ENCODE measurements around the gene TRIM25.

DNA sequence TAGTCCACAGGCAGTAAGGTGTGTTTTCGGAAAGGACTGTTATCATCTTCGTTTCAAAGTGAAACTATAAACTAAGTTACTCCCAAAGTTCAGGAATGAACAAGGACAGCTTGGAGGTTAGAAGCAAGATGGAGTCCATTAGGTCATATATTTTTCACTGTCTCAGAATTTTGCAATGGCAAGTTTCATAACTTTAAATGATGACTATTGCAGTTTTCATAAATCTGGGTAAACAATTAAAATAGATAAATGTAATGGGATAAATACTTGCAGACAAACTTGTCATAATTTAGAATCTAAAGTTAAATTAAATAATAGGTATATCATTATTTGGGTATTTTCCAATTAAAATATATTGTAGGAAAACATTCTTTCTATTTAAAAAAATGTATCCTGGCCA lies 14.7 kb upstream of the TRIM25 start:
- TF ChIP-seq, protein P1, sequence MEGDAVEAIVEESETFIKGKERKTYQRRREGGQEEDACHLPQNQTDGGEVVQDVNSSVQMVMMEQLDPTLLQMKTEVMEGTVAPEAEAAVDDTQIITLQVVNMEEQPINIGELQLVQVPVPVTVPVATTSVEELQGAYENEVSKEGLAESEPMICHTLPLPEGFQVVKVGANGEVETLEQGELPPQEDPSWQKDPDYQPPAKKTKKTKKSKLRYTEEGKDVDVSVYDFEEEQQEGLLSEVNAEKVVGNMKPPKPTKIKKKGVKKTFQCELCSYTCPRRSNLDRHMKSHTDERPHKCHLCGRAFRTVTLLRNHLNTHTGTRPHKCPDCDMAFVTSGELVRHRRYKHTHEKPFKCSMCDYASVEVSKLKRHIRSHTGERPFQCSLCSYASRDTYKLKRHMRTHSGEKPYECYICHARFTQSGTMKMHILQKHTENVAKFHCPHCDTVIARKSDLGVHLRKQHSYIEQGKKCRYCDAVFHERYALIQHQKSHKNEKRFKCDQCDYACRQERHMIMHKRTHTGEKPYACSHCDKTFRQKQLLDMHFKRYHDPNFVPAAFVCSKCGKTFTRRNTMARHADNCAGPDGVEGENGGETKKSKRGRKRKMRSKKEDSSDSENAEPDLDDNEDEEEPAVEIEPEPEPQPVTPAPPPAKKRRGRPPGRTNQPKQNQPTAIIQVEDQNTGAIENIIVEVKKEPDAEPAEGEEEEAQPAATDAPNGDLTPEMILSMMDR (IDR thresholded peaks at IDR 0.05; ENCODE audit: poor library complexity) = no peak
- TF ChIP-seq EZH2 (IDR thresholded peaks at IDR 0.05; ENCODE audit: borderline replicate concordance) (no peak), EZH2phosphoT487 (IDR thresholded peaks at IDR 0.05; ENCODE audit: low read depth, severe bottlenecking, unreplicated experiment) (no peak)
